ENCODE measurements around the gene DOCK2. TPM values are rescaled to one million over a fixed set of nuclear protein-coding genes. Genes with fewer than 3 reads are reported as not detected.

The DOCK2 gene
- polyA plus RNA-seq, 3 donors = 57.5 to 178 (median 115) TPM

DNA sequence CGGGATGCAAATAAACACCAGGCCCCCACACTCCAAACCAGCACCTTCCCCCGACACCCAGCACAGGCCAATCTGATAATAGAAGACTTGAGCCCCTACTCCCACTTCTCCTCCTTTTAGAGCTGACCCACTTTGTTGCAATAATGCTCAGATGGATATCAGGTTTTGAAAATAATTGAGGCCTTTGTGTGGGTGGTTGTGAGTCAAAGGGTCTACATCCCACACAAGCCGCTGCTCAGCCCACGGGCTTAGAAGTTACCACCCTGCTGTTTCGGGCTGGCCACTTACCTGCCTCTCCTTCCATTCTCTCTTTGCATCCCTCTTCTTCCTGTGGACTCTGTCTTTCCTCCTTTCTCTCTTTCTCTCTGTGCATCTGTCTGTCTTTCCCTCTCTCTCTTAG is 432.4 kb downstream of the DOCK2 start:
- Mint-ChIP-seq H3K36me3 (peaks cover 85 to 89% of the 10 kb centered on the region in 2 donors), H3K9me3 (peaks cover 0 to 8% (median 2%) of the 10 kb centered on the region in 7 donors), H3K4me1 (no peaks in the 10 kb centered on the region), H3K27ac (peak overlapping the region in 2 of 7 donors; percentile 20 to 60), H3K27me3 (ENCODE audit: low read depth in 3 of 3) (no peaks in the 10 kb centered on the region), H3K4me3 (no peak overlapping the region)
- no peaks in the 10 kb centered on the region for H3K4me1 ChIP-seq (ENCODE audit: control insufficient read depth in 1 of 2, insufficient read depth in 2 of 2, low read length in 2 of 2)
- H3K27ac ChIP-seq (ENCODE audit: low read depth in 1 of 2, low read length in 2 of 2) = no peak overlapping the region
- no peak overlapping the region for H3K4me3 ChIP-seq (replicated peaks in 1 of 3; ENCODE audit: low read depth in 2 of 3, low read length in 3 of 3)
- no peaks in the 10 kb centered on the region for H3K27me3 ChIP-seq (ENCODE audit: control insufficient read depth in 2 of 2, insufficient read depth in 2 of 2, low read length in 2 of 2)
- H3K36me3 ChIP-seq (replicated peaks in 1 of 2; ENCODE audit: control insufficient read depth in 1 of 2, insufficient read depth in 2 of 2, low read length in 2 of 2) = peaks cover 86 to 98% of the 10 kb centered on the region in 2 donors
- TF ChIP-seq, protein P1, sequence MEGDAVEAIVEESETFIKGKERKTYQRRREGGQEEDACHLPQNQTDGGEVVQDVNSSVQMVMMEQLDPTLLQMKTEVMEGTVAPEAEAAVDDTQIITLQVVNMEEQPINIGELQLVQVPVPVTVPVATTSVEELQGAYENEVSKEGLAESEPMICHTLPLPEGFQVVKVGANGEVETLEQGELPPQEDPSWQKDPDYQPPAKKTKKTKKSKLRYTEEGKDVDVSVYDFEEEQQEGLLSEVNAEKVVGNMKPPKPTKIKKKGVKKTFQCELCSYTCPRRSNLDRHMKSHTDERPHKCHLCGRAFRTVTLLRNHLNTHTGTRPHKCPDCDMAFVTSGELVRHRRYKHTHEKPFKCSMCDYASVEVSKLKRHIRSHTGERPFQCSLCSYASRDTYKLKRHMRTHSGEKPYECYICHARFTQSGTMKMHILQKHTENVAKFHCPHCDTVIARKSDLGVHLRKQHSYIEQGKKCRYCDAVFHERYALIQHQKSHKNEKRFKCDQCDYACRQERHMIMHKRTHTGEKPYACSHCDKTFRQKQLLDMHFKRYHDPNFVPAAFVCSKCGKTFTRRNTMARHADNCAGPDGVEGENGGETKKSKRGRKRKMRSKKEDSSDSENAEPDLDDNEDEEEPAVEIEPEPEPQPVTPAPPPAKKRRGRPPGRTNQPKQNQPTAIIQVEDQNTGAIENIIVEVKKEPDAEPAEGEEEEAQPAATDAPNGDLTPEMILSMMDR (IDR thresholded peaks at IDR 0.05) = no peak
- intact Hi-C loops (cut with micrococcal nuclease) = no loop called here
- H3K9me3 ChIP-seq (replicated peaks in 1 of 2; ENCODE audit: control insufficient read depth in 1 of 2, insufficient read depth in 1 of 2, low read length in 2 of 2) = no peaks in the 10 kb centered on the region
- no peak overlapping the region for H3K4me2 ChIP-seq (replicated peaks; ENCODE audit: extremely low read depth, low read length, poor library complexity, severe bottlenecking)
- no peak overlapping the region for H2AFZ ChIP-seq (ENCODE audit: insufficient read depth, low read depth, low read length, poor library complexity, severe bottlenecking)
- no peak for DNase-seq
- H4K20me1 ChIP-seq (ENCODE audit: insufficient read depth, low read length) = peaks cover 48% of the 10 kb centered on the region
- no peaks in the 10 kb centered on the region for H3K79me2 ChIP-seq (ENCODE audit: insufficient read depth, low read length)
- H3K9ac ChIP-seq (ENCODE audit: insufficient read depth, low read length, poor library complexity, severe bottlenecking) = no peak overlapping the region
- 100% methylated on average over 1 of the region's 5 CpGs for WGBS (ENCODE audit: insufficient coverage)

GRCh38 chr5:170070556-170071412 is 433.7 kb downstream of the DOCK2 start:
- Histone ChIP-seq H3K4me2 (replicated peaks; ENCODE audit: extremely low read depth, low read length, poor library complexity, severe bottlenecking) (no peak overlapping the region), H3K4me1 (ENCODE audit: control insufficient read depth in 1 of 2, insufficient read depth in 2 of 2, low read length in 2 of 2) (no peaks in the 10 kb centered on the region), H3K27me3 (ENCODE audit: control insufficient read depth in 2 of 2, insufficient read depth in 2 of 2, low read length in 2 of 2) (no peaks in the 10 kb centered on the region), H3K9me3 (replicated peaks in 1 of 2; ENCODE audit: control insufficient read depth in 1 of 2, insufficient read depth in 1 of 2, low read length in 2 of 2) (no peaks in the 10 kb centered on the region), H3K27ac (ENCODE audit: low read depth in 1 of 2, low read length in 2 of 2) (no peak overlapping the region), H4K20me1 (ENCODE audit: insufficient read depth, low read length) (peaks cover 59% of the 10 kb centered on the region), H3K79me2 (ENCODE audit: insufficient read depth, low read length) (no peaks in the 10 kb centered on the region), H2AFZ (ENCODE audit: insufficient read depth, low read depth, low read length, poor library complexity, severe bottlenecking) (no peak overlapping the region), H3K4me3 (replicated peaks in 1 of 3; ENCODE audit: low read depth in 2 of 3, low read length in 3 of 3) (no peak overlapping the region), H3K9ac (ENCODE audit: insufficient read depth, low read length, poor library complexity, severe bottlenecking) (no peak overlapping the region), H3K36me3 (replicated peaks in 1 of 2; ENCODE audit: control insufficient read depth in 1 of 2, insufficient read depth in 2 of 2, low read length in 2 of 2) (peaks cover 91 to 98% of the 10 kb centered on the region in 2 donors)
- no peak for DNase-seq
- Mint-ChIP-seq H3K27me3 (ENCODE audit: low read depth in 3 of 3) (no peaks in the 10 kb centered on the region), H3K4me3 (no peak overlapping the region), H3K4me1 (no peaks in the 10 kb centered on the region), H3K27ac (no peak overlapping the region), H3K9me3 (peaks cover 0 to 8% (median 2%) of the 10 kb centered on the region in 7 donors), H3K36me3 (peaks cover 90 to 91% of the 10 kb centered on the region in 2 donors)
- intact Hi-C loops (cut with micrococcal nuclease) = no loop called here
- TF ChIP-seq, protein P1 (IDR thresholded peaks at IDR 0.05) = peak; percentile 59
- WGBS (ENCODE audit: insufficient coverage) = 97% methylated on average over 10 of the region's 14 CpGs

Data from CD14-positive monocyte (primary cell).